Heart right ventricle (tissue), 16 donors: ENCODE results near the gene GFAP. TPM values are rescaled to one million over a fixed set of nuclear protein-coding genes. Genes with fewer than 3 reads are reported as not detected.

Experiments used
- ATAC-seq, 8 donors: fragments of 200-7000 bp; cut with Tn5 transposase; one replicate each; pipeline ENCODE4 v1.9.1; 2020; ENCODE audit warnings: mild to moderate bottlenecking in 8 of 8, moderate library complexity in 8 of 8, moderate number of reproducible peaks in 1 of 8
- DNase-seq, 2 donors: peaks; one replicate each; pipeline ENCODE4 v3.0.0-alpha.2; 2020
- H3K27ac ChIP-seq, 10 donors: fragments of 200-600 bp; sonication (generic) in 2 of 10; one replicate each; pipeline versions ENCODE4 v1.5.0 to v1.8.0; 2020 to 2022; ENCODE audit warnings: mild to moderate bottlenecking in 3 of 10
- H3K27me3 ChIP-seq, 7 donors: fragments of 200-600 bp; one replicate each; pipeline ENCODE4 v1.8.0; 2021 to 2022; ENCODE audit warnings: mild to moderate bottlenecking in 2 of 7
- H3K36me3 ChIP-seq, 9 donors: fragments of 200-600 bp; sonication (generic) in 1 of 9; one replicate each; pipeline versions ENCODE4 v1.5.0 to v1.8.0; 2020 to 2022; ENCODE audit warnings: mild to moderate bottlenecking in 2 of 9
- H3K4me1 ChIP-seq, 9 donors: fragments of 200-600 bp; sonication (generic) in 1 of 9; one replicate each; pipeline versions ENCODE4 v1.5.0 to v1.8.0; 2020 to 2022; ENCODE audit warnings: mild to moderate bottlenecking in 4 of 9
- H3K4me3 ChIP-seq, 10 donors: fragments of 200-600 bp; sonication (generic) in 2 of 10; one replicate each; pipeline versions ENCODE4 v1.5.0 to v1.8.0; 2020 to 2022; ENCODE audit warnings: mild to moderate bottlenecking in 7 of 10, moderate library complexity in 2 of 10
- H3K9me3 ChIP-seq, 11 donors: fragments of 200-600 bp in 10 of 11; sonication (generic) in 2 of 11; one replicate each; pipeline versions ENCODE4 v1.5.0 to v1.8.0; 2013 to 2022; ENCODE audit warnings: mild to moderate bottlenecking in 2 of 11, control low read depth in 1 of 11, moderate library complexity in 1 of 11
- CTCF ChIP-seq, 9 donors: fragments of 200-600 bp; sonication (generic) in 2 of 9; IDR thresholded peaks; one replicate each; pipeline versions ENCODE4 v1.5.0 to v1.8.0; 2021 to 2022; ENCODE audit warnings: antibody characterized with exemption in 9 of 9, mild to moderate bottlenecking in 5 of 9, moderate library complexity in 1 of 9
- WGBS, 2 donors: extraction: QIAGEN DNeasy Blood & Tissue Kit; methylation state at CpG; one replicate each; pipeline ENCODE4 v1.1.7; 2013; ENCODE audit warnings: inconsistent platforms in 1 of 2; 5-methylcytosine and 5-hydroxymethylcytosine counted together
- intact Hi-C, 10 donors: fragments of 100-400 bp; cut with DNase I; formaldehyde crosslinking; loops; one replicate each; pipeline versions ENCODE4 v1.11.1 to v1.14.2; 2022
- polyA plus RNA-seq, 2 donors: library from polyadenylated mRNA; stranded (reverse); fragments of 200-250 nt; gene quantifications; one replicate each; pipeline ENCODE4 v1.2.3, GENCODE V29; 2013
- total RNA-seq, 10 donors: library from RNA; stranded (reverse); fragmentation: NEBNext Ultra II Directional in 3 of 10; extraction: Animal tissue kit (Norgen Biotek cat#: 25700) in 3 of 10; gene quantifications; one replicate each; pipeline versions ENCODE4 v1.2.1 to v1.2.4, GENCODE V29; 2021 to 2023
- donor health status: Arrhythmogenic right ventricular cardiomyopathy.
- donor health status: ischemic (EF 13 %, LVEDD 7.1; RV severe dilation, severe dysfunction).
- donor health status: healthy with polysubstance abuse.
- donor health status: DM: no; HTN: yes; CAD: no.
- donor health status: DM: no; HTN: no; CAD: no.
- donor health status: ischemic (EF 25% LVEDD 6.9; RV normal size, moderate dysfunction).
- donor health status: ischemic (EF 25% LVEDD 5.7; RV mildly dilated, moderate dysfunction).
- donor health status: healthy.
- donor health status: DM: yes; HTN: yes; CAD: no.
- donor health status: Ischemic cardiomyopathy.
- donor health status: ischemic (EF 35%, LVEDD 5.7; RV mildly dilated, moderate dysfunction).
- donor health status: nonischemic (EF 11% LVEDD 7.7; RV severe dilation, severe dysfunction).
- donor health status: DM: yes; HTN: yes; CAD: no.
- donor health status: PGD.
- donor health status: ischemic (EF 29% LVEDD 5.4; RV normal size, mild dysfunction).
- donor health status: nonischemic (EF 23%, LVEDD 6.1; RV moderate dilation, normal function).

Gene GFAP
- total and polyA plus RNA-seq, 12 donors = 2.1 to 8.6 (median 7.1) TPM

- H3K27me3 ChIP-seq = peaks cover 0 to 55% (median 31%) of the 10 kb centered on the region in 7 donors
- TF ChIP-seq CTCF (IDR thresholded peaks at IDR 0.05) = no peak
- no peak for DNase-seq
- intact Hi-C loops = no loop called here
- H3K27ac ChIP-seq = no peak overlapping the region
- H3K4me3 ChIP-seq = no peak overlapping the region
- H3K9me3 ChIP-seq = no peaks in the 10 kb centered on the region
- no peaks in the 10 kb centered on the region for H3K36me3 ChIP-seq
- ATAC-seq = no peak
- WGBS, 2 donors = 71 to 72% methylated on average over 8 of the region's 8 CpGs
- H3K4me1 ChIP-seq = peaks cover 0 to 7% (median 0%) of the 10 kb centered on the region in 9 donors
These were observed 42.0 kb upstream of the GFAP start for GRCh38 chr17:44956998-44957981.

- no peak for TF ChIP-seq CTCF (IDR thresholded peaks at IDR 0.05)
- whole genome bisulfite sequencing, 2 donors = 78 to 80% methylated on average over 8 of the region's 8 CpGs
- no peaks in the 10 kb centered on the region for H3K36me3 ChIP-seq
- no peak for ATAC-seq
- intact Hi-C loops = loop anchor here in 1 of 10 donors (1.0 kb wide), 1 partner anchor 21 kb away; no protein-coding TSS in a partner anchor
- no peaks in the 10 kb centered on the region for H3K9me3 ChIP-seq
- no peak for DNase-seq
- no peak overlapping the region for H3K4me3 ChIP-seq
- H3K27me3 ChIP-seq = peaks cover 0 to 50% (median 27%) of the 10 kb centered on the region in 7 donors
- H3K4me1 ChIP-seq = peaks cover 0 to 7% (median 0%) of the 10 kb centered on the region in 9 donors
- H3K27ac ChIP-seq = no peak overlapping the region
These were observed 40.5 kb upstream of the GFAP start for GRCh38 chr17:44955674-44956425.

- intact Hi-C loops = no loop called here
- Histone ChIP-seq H3K4me3 (no peak overlapping the region), H3K36me3 (no peaks in the 10 kb centered on the region), H3K4me1 (peaks cover 0 to 5% (median 3%) of the 10 kb centered on the region in 9 donors), H3K27me3 (peaks cover 0 to 23% (median 9%) of the 10 kb centered on the region in 7 donors), H3K9me3 (no peaks in the 10 kb centered on the region), H3K27ac (no peak overlapping the region)
- no peak for TF ChIP-seq CTCF (IDR thresholded peaks at IDR 0.05)
- DNase-seq (no peak), ATAC-seq (no peak)
- WGBS, 2 donors = 75 to 77% methylated on average over 6 of the region's 6 CpGs
These were observed 37.7 kb upstream of the GFAP start for GRCh38 chr17:44952946-44953475.

- H3K9me3 ChIP-seq = no peaks in the 10 kb centered on the region
- peak in 1 of 8 donors; percentile 34 for ATAC-seq
- peaks cover 0 to 15% (median 10%) of the 10 kb centered on the region in 9 donors for H3K4me1 ChIP-seq
- H3K4me3 ChIP-seq = peak overlapping the region; percentile 39 to 73 (median 55)
- TF ChIP-seq CTCF (IDR thresholded peaks at IDR 0.05) = no peak
- DNase-seq = no peak
- peaks cover 0 to 3% (median 0%) of the 10 kb centered on the region in 7 donors for H3K27me3 ChIP-seq
- intact Hi-C loops = no loop called here
- no peaks in the 10 kb centered on the region for H3K36me3 ChIP-seq
- H3K27ac ChIP-seq = peak overlapping the region in 9 of 10 donors; percentile 6 to 77 (median 51)
- WGBS, 2 donors = 68 to 71% methylated on average over 7 of the region's 7 CpGs
These were observed 33.1 kb upstream of the GFAP start for GRCh38 chr17:44948315-44948795.
